HG03432 (cell line): ENCODE data around the gene PLXNA4.

ENCODE experiments used
- ATAC-seq: cut with Tn5 transposase; IDR thresholded peaks from one replicate; pipeline ENCODE4 v1.9.1; 2021; ENCODE audit warnings: mild to moderate bottlenecking, moderate library complexity; ENCODE audit not compliant: unreplicated experiment

PLXNA4 gene

GRCh38 chr7:132080967-132081668 lies 495.2 kb downstream of the PLXNA4 start:
- ATAC-seq, result no peak

GRCh38 chr7:132080467-132080866 lies 495.8 kb downstream of the PLXNA4 start:
- no peak for ATAC-seq

- no peak for ATAC-seq
Measured at GRCh38 chr7:132078891-132079735, 497.2 kb downstream of the PLXNA4 start.

GRCh38 chr7:132077971-132078685 lies 498.1 kb downstream of the PLXNA4 start:
- no peak for ATAC-seq

GRCh38 chr7:132076301-132077035 lies 499.8 kb downstream of the PLXNA4 start:
- no peak for ATAC-seq

- ATAC-seq, result no peak
Measured at GRCh38 chr7:132075515-132075914, 500.8 kb downstream of the PLXNA4 start.

- no peak for ATAC-seq
Measured at GRCh38 chr7:132073920-132074589, 502.2 kb downstream of the PLXNA4 start.
